Mesothelial cell of epicardium (in vitro differentiated cells): ENCODE results near the gene HM13. TPM values are rescaled to one million over a fixed set of nuclear protein-coding genes. Genes with fewer than 3 reads are reported as not detected.

Experiments
- DNase-seq, 2 experiments: peaks; one replicate each; pipeline ENCODE4 v3.0.0; 2021; ENCODE audit warnings: low spot score in 2 of 2; ENCODE audit not compliant: unreplicated experiment in 2 of 2
- H3K27ac Mint-ChIP-seq: 2 replicates; pipeline ENCODE4 v1.8.0; 2021; ENCODE audit warnings: mixed read lengths
- H3K27me3 Mint-ChIP-seq: 2 replicates; pipeline ENCODE4 v1.8.0; 2021; ENCODE audit warnings: low read depth, mixed read lengths
- H3K36me3 Mint-ChIP-seq: 2 replicates; pipeline ENCODE4 v1.8.0; 2021; ENCODE audit warnings: mixed read lengths
- H3K4me1 Mint-ChIP-seq: 2 replicates; pipeline ENCODE4 v1.8.0; 2021; ENCODE audit warnings: mixed read lengths
- H3K4me3 Mint-ChIP-seq: 2 replicates; pipeline ENCODE4 v1.8.0; 2021; ENCODE audit warnings: mild to moderate bottlenecking, moderate library complexity, mixed read lengths
- H3K9me3 Mint-ChIP-seq: 2 replicates; pipeline ENCODE4 v1.8.0; 2021; ENCODE audit warnings: mixed read lengths
- CTCF ChIP-seq: fragments of 200-600 bp; sonication (generic); IDR thresholded peaks from one replicate; pipeline ENCODE4 v1.5.0; 2021; ENCODE audit warnings: antibody characterized with exemption; ENCODE audit not compliant: unreplicated experiment
- total RNA-seq: library from RNA; stranded (reverse); gene quantifications from 3 replicates; pipeline ENCODE4 v1.2.1, GENCODE V29; 2021

HM13 gene
- total RNA-seq, 1 donor from 2014 or later: 140 TPM

GRCh38 chr20:31485450-31486339 is 28.5 kb upstream of the HM13 start:
- peaks cover 39% of the 10 kb centered on the region for H3K9me3 Mint-ChIP-seq
- H3K4me1 Mint-ChIP-seq: no peaks in the 10 kb centered on the region
- no peak overlapping the region for H3K27ac Mint-ChIP-seq
- peaks cover 4% of the 10 kb centered on the region for H3K36me3 Mint-ChIP-seq
- TF ChIP-seq CTCF: no peak
- DNase-seq: no peak
- H3K27me3 Mint-ChIP-seq: no peaks in the 10 kb centered on the region
- H3K4me3 Mint-ChIP-seq: no peak overlapping the region

GRCh38 chr20:31488115-31488514 is 26.1 kb upstream of the HM13 start:
- no peak for DNase-seq
- no peak for TF ChIP-seq CTCF
- Mint-ChIP-seq H3K36me3 (peaks cover 4% of the 10 kb centered on the region), H3K4me1 (no peaks in the 10 kb centered on the region), H3K27me3 (no peaks in the 10 kb centered on the region), H3K9me3 (peaks cover 26% of the 10 kb centered on the region), H3K4me3 (no peak overlapping the region), H3K27ac (no peak overlapping the region)

- no peak for DNase-seq
- no peak for TF ChIP-seq CTCF
- H3K9me3 Mint-ChIP-seq: peaks cover 29% of the 10 kb centered on the region
- no peak overlapping the region for H3K27ac Mint-ChIP-seq
- H3K36me3 Mint-ChIP-seq: peaks cover 4% of the 10 kb centered on the region
- no peak overlapping the region for H3K4me3 Mint-ChIP-seq
- no peaks in the 10 kb centered on the region for H3K27me3 Mint-ChIP-seq
- no peaks in the 10 kb centered on the region for H3K4me1 Mint-ChIP-seq
These were observed 25.1 kb upstream of the HM13 start for GRCh38 chr20:31489152-31489551.

GRCh38 chr20:31490752-31491151 is 23.5 kb upstream of the HM13 start:
- H3K27me3 Mint-ChIP-seq: no peaks in the 10 kb centered on the region
- no peak for TF ChIP-seq CTCF
- H3K9me3 Mint-ChIP-seq: peaks cover 31% of the 10 kb centered on the region
- H3K4me1 Mint-ChIP-seq: no peaks in the 10 kb centered on the region
- H3K36me3 Mint-ChIP-seq: no peaks in the 10 kb centered on the region
- no peak for DNase-seq
- H3K4me3 Mint-ChIP-seq: no peak overlapping the region
- H3K27ac Mint-ChIP-seq: no peak overlapping the region

- peaks cover 28% of the 10 kb centered on the region for H3K9me3 Mint-ChIP-seq
These were observed 20.1 kb upstream of the HM13 start for GRCh38 chr20:31494131-31494530.

More at GRCh38 chr20:31494131-31494530, 20.1 kb upstream of the HM13 start:
- no peak for DNase-seq
- Mint-ChIP-seq H3K36me3 (no peaks in the 10 kb centered on the region), H3K4me1 (no peaks in the 10 kb centered on the region), H3K27me3 (no peaks in the 10 kb centered on the region), H3K4me3 (no peak overlapping the region), H3K27ac (no peak overlapping the region)
- no peak for TF ChIP-seq CTCF
